ENCODE data around the gene HOXB9. TPM values are rescaled to one million over a fixed set of nuclear protein-coding genes. Genes with fewer than 3 reads are reported as not detected.

Gene HOXB9
- 0.10 TPM for total RNA-seq

DNA sequence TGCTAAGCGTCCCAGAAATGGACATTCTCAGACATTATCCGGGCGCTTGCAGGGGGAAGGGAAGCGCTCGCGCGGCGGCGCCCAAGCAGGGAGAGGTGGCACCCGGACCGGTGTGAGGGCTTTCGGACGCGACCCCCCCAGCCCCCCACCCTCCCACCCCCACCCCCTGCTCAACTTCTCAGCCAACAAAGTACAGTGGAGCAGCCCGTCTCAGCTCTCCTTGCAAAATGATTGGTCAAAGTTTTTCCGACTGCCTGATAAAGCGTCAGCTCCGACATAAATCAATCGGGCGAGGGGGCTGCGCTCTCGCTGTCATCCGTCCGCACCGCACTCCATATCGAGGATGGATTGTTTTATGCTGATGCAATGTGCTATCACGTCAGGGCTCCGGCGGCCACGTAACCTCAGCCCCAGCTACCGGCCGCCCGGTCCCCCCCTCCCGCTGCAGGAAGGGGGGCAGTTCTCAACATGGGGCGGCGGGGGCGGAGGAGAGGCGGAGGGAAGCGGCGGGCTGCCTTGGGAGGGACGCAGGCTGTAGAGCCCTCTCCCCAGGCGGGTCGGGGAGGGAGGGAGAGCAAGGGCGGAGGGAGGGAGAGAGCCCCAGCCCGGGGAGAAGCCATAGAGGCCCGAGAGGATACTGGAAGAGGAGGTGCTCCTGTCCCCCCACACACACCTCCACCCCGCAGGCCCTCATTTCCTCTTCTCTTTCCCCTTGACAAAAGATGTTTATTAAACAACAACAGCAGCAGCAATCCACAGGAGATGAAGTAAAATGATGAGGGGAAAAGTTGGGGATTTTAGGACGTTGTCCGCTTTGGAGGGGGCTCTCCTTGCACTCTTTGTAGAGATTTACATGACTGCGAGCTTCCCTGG, at the start of gene HOXB9:
TSS of gene HOXB9 (minus strand) at position 114 of the 873 bp plus-strand sequence. CDS start at position 25, 89 bp downstream.
- DNase-seq = no peak

GRCh38 chr17:48672340-48672739, 46.2 kb upstream of the HOXB9 start:
- no peak for DNase-seq

DNA sequence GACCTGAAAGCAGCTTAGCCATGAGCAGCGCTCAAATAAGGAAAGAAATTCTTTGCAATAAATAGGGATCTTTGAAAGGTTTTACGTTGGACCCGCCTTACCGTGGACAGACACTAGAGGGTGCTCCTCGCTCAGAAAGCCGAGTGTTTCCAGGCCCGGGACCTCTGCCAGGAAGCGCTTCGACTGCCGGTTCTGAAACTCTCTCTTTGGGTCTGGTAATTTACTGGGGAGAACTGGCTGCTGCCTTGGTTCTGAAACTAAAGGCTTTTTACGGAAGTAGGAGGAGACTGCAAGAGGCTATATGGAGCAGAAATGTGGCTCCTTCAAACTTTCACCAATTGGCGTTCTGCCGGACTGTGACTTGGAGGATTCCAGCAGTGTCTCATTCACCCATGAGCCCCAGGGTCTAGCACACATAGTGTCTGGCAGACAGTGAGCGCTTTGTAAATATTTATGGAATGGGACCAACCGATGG, 45.6 kb upstream of the HOXB9 start:
- peak; percentile 57 for DNase-seq

- DNase-seq = no peak
Observed at GRCh38 chr17:48663134-48663924, 37.2 kb upstream of the HOXB9 start.

DNA sequence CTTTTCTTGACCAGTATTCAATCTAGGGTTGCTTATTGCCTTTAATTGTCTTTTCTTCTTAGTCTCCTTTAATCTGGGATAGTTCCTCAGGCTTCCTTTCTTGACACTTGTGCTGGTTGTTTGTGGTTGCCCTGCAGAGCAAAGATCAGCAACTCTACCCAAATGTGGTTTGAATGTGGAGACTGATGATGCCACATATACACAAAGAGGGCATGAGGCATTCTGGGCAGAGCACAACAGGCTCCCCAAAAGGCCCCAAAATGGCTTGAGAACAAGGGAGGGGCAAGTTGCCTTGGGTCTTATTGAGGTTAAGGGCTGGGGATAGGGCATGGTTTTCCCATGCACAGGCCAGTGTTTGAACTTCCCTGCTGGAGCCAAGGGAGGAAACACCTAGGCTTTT, 29.8 kb upstream of the HOXB9 start:
- DNase-seq = no peak

GRCh38 chr17:48649741-48650140, 23.6 kb upstream of the HOXB9 start:
- DNase-seq = no peak

- DNase-seq = no peak
Observed at GRCh38 chr17:48647963-48648245, 21.7 kb upstream of the HOXB9 start.

GRCh38 chr17:48647103-48647962, 21.2 kb upstream of the HOXB9 start:
- no peak for DNase-seq

DNA sequence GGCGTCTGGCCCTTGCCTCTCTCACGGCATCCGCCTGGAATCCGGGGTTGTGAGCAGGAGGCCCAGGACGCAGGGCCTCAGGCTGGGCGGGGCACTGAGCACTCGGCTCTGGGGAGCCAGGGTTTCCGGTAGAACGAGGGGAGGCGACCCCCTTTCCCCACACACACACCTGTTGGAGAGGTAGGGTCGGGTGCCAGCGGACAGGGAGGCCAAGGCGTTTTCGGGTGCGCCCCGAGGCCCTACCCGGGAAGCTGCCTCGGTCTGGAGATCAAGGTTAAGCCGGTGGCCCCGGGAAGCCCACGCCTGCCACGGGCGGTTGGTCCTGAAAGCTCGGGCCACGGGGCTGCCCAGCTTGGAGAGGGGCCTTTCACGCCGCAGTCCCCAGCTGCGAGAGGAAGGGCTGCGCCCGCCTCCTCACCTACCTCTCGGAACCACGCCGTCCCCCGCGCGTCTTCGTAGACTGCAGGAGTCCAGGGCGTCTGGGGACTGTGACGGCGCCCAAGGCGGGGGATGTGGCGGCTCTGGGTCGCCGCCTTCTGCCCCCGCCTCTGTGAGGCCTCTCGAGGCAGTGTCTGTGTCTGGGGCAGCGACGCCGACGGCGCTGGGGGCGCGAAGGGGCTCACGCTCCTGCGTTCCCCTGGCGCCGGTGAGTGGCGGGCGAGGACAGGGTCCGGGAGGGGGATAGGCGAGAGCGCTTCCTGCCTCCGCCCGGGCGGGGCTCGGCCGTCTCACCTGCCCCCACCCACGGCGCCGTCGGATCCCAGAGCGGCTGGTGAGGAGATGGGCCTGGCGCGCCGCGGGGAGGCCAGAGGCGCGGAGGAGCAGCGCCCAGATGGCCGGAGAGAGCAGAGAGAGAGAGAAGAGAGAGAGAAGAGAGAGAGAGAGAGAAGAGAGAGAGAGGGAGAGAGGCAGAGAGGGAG, 20.3 kb upstream of the HOXB9 start:
- DNase-seq = no peak

DNA sequence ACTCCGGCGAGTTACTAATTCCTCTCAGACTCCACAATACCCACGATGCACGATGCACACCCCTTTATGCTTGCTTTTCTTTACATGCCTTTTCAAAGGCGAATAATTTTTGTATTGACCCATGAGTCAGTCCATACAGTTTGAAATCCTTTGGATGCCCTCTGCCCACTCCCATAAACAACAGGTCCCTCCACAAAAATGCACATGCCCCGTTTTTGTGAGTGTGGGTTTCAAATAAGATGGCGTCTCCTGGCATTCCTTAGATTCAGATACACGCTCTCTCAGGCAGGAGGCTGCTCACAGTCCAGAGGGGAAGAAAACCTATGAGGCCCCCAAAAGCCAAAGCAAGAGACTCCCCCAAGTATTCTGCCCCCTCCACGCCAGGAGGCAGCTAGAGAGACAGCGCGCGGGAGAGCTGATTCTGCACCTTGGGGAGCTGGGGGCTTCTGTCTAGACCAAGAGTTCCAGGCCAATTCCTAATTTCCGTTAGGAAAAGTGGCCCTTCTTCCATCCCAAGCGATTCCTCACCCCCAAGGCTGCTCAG, 19.6 kb upstream of the HOXB9 start:
- DNase-seq = no peak

GRCh38 chr17:48644910-48645557, 18.9 kb upstream of the HOXB9 start:
- no peak for DNase-seq

- no peak for DNase-seq
Observed at GRCh38 chr17:48644159-48644558, 18.0 kb upstream of the HOXB9 start.

DNA sequence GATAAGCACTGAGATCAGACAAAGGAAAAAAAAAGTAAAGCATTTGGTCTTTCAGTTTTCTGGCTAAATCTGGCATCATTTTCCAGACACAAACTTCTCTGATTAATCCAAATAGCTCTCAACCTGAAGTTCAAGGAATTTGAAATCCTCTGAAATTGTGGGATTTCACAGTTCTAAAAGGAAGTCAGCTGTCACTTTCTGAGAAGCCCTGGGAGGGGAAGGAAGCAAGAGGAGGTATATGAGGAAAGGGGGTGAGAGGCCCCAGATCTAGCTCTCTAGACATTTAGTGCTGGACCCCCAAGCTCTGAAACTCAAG, 17.5 kb upstream of the HOXB9 start:
- no peak for DNase-seq

DNA sequence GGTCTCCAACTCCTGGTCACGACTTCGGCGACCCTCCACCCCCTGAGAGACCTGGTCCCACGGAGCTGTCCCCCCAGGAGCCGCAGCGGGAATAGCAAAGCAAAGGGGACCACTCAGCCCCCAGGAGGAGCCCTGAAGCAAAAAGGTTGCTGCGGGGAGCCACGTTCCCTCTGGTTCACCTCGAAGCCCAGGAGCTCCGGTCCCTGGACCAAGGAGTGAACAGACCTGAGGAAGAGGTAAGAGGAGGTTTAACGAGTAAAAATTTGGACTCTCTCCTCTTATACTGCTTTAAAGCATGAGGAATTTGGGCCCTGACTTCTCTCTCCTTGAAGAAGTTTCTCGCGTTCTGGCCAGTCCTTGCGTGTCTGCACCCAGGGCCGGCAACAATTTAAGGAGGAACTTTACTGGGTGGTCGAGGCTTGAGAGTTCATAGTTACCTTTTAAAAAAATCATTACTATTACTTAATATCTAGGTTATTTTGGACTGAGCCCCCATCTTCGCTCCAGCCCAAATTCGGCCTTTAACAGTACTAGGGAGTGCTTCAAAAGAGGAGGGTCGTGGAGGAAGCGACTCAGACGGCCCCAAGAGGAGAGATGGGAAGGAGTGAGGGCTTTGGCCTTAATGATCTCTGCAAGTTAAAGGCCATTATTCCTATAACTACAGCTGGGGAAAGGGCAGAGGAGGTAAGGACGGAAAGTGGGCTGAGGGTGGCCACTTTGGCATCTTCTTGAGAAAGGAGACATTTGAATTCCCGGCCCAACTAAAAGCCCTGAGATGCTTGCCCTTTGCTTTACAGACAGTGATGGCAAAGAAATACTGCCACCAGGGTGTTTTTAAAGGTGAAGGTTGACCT, 16.9 kb upstream of the HOXB9 start:
- no peak for DNase-seq

- DNase-seq = no peak
Observed at GRCh38 chr17:48642059-48642842, 16.1 kb upstream of the HOXB9 start.

- no peak for DNase-seq
Observed at GRCh38 chr17:48641541-48642058, 15.4 kb upstream of the HOXB9 start.

DNA sequence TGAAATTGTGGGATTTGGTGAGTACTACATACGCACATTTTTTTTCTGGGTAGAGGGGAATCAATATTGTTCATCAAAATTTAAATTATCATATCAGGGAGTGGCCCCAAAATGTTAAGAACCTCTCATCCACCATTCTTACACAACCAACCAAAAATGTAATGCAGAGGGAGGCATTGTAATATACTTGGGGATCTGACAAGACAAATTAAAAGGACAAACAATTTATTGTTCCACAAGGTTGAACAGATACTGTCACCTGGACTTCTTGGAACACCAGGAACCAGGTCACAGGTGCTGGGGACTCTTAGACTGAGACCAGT, 14.7 kb upstream of the HOXB9 start:
- no peak for DNase-seq

DNA sequence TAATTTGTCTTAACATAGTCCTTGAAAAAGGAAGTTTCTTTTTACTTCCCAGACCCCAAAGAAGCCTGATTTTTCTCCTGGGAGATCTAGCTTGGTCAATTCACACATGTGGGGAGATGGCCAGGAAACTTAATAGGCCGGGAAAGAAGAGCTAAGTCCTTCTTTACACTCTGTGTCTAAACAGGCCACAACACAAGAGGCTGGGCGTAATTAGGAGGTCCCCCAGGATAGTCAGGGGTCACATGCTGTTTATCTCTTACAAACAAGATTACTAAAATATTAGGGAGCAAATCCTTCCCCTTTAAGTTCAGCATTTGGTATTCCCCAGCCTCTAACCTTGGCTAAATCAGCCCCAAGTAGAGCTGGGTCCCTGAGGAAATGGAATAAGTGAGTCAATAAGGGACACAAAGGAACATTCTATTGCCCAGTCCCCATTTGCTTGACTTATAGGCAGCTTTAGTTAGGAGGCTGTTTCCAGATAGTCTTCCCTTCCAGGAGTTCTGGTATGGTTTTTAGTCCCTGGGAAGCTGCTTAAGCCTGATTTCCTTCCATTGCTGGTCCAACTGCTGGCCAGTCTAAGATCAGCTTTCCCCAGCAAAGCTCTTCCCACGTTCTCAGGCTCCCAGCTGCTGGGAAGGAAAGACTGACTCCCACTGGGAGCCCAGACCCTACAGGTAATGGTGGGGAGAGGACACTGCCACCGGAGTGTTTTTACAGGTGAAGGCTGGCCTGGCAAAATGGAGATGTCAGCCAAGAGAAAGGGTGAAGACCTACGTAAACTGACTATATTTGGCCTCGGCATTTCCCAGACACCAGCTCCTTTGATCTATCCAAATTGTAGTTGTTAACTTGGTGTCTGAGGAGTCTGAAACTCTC, 14.1 kb upstream of the HOXB9 start:
- DNase-seq = no peak
